Keratinocyte (primary cell): Measurements from ENCODE around the gene RORB.

ENCODE experiments used
- CTCF ChIP-seq, 3 experiments: IDR thresholded peaks in 1 of 3; conservative IDR thresholded peaks in 1 of 3; optimal IDR thresholded peaks in 1 of 3; 2 replicates in 2 of 3; 3 replicates in 1 of 3; pipeline versions ENCODE3 to v1.5.1; 2011; ENCODE audit warnings: low read length in 3 of 3, mild to moderate bottlenecking in 3 of 3, moderate library complexity in 2 of 3, control low read depth in 1 of 3, inconsistent platforms in 1 of 3; ENCODE audit not compliant: insufficient read depth in 2 of 3; ENCODE audit errors: extremely low read depth in 1 of 3
- EZH2 ChIP-seq: IDR thresholded peaks from one replicate; pipeline ENCODE4 v1.6.1; 2012; ENCODE audit warnings: inconsistent platforms, mild to moderate bottlenecking, low read length, moderate library complexity

GRCh38 chr9:74666625-74667316, 169.6 kb downstream of the RORB start:
- TF ChIP-seq CTCF (optimal IDR thresholded peaks at IDR 0.05 in 1 of 3, IDR thresholded peaks at IDR 0.05 in 1 of 3, conservative IDR thresholded peaks at IDR 0.05 in 1 of 3; ENCODE audit: extremely low read depth in 1 of 3, insufficient read depth in 2 of 3, low read length in 3 of 3) (no peak), EZH2 (no peak)
